ENCODE data around the gene PLAC8L1. TPM values are rescaled to one million over a fixed set of nuclear protein-coding genes. Genes with fewer than 3 reads are reported as not detected.

PLAC8L1 gene
- total and polyA plus RNA-seq, 2 of the 8 experiments (the other 6 are each of a cell fraction or from before 2014, with no cell fraction given): 0.42 TPM; not detected in 1

GRCh38 chr5:146049704-146050026 is 55.7 kb downstream of the PLAC8L1 start (continued):
- no peak for TF ChIP-seq RAD21 (IDR thresholded peaks at IDR 0.05 in 1 of 2, conservative IDR thresholded peaks at IDR 0.05 in 1 of 2; ENCODE audit: low read depth in 2 of 2, low read length in 2 of 2)
- no peak for TF ChIP-seq HDAC2 (IDR thresholded peaks at IDR 0.05; ENCODE audit: borderline replicate concordance in 1 of 2, low read depth in 2 of 2, low read length in 2 of 2)
- no peak for TF ChIP-seq SIRT6 (IDR thresholded peaks at IDR 0.05; ENCODE audit: low read length)
- TF ChIP-seq RNF2 (IDR thresholded peaks at IDR 0.05; ENCODE audit: borderline replicate concordance, low read depth, low read length, missing control alignments, poor library complexity, severe bottlenecking): no peak
- TF ChIP-seq TAF7 (optimal IDR thresholded peaks at IDR 0.05; ENCODE audit: borderline replicate concordance, low read depth, low read length): no peak
- no peak for TF ChIP-seq SP2 (IDR thresholded peaks at IDR 0.05; ENCODE audit: low read length)
- no peak for TF ChIP-seq SRF (IDR thresholded peaks at IDR 0.05; ENCODE audit: low read depth, low read length)

Data from H1 (cell line).